PFSK-1 (cell line): ENCODE results near the gene FAXDC2.

ENCODE experiments used
- POLR2AphosphoS5 ChIP-seq: IDR thresholded peaks from 2 replicates; pipeline ENCODE4 v1.6.1; 2012; ENCODE audit warnings: low read depth, mild to moderate bottlenecking, control low read depth, low read length, moderate library complexity
- SIN3A ChIP-seq: IDR thresholded peaks from 2 replicates; pipeline ENCODE4 v1.6.1; 2012; ENCODE audit warnings: mild to moderate bottlenecking, low read length, moderate library complexity, borderline replicate concordance; ENCODE audit not compliant: insufficient read depth
- TAF1 ChIP-seq: IDR thresholded peaks from 2 replicates; pipeline ENCODE4 v1.6.1; 2012; ENCODE audit warnings: low read length, control low read depth, borderline replicate concordance; ENCODE audit not compliant: insufficient read depth
- TF ChIP-seq, protein P1 (sequence below), 2 experiments: IDR thresholded peaks; 2 replicates each; pipeline versions ENCODE4 v1.6.1 to v1.8.0; 2011 to 2012; ENCODE audit warnings: low read depth in 2 of 2, low read length in 2 of 2, control low read depth in 1 of 2, inconsistent platforms in 1 of 2, mild to moderate bottlenecking in 1 of 2, moderate library complexity in 1 of 2; ENCODE audit not compliant: insufficient read depth in 1 of 2

DNA sequence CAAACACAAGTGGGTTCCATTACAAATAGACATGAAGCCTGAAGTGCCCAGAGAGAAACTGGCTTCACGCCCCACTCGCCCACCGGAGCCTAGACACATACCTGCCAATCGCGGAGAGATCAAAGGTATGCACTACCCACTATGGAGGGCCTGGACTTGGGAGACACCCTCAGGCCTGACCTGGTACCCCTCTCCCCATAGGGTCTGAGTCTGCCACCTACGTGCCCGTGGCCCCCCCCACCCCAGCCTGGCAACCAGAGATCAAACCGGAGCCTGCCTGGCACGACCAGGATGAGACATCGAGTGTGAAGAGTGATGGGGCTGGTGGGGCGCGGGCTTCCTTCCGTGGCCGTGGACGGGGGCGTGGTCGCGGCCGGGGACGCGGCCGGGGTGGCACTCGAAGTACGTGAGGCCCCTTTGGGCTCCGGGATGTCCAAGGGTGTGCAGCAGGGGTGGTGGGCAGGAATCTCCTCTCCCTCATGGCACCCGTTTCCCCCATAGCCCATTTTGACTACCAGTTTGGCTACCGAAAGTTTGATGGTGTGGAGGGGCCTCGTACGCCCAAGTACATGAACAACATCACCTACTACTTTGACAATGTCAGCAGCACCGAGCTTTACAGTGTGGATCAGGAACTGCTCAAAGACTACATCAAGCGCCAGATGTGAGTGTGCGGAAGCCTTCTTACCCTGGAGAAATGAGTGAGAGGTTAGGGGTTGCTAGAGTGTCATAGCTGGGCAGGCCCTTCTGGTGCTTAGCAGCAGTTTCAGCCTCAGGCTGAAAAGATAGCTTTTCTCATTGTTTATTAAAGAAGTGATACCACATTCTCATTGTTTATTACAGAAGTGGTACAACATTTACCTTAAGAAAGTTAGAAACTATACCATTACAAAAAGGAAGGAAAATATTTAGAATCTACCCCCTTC lies 56.5 kb downstream of the FAXDC2 start:
- no peak for TF ChIP-seq TAF1
- TF ChIP-seq, protein P1, sequence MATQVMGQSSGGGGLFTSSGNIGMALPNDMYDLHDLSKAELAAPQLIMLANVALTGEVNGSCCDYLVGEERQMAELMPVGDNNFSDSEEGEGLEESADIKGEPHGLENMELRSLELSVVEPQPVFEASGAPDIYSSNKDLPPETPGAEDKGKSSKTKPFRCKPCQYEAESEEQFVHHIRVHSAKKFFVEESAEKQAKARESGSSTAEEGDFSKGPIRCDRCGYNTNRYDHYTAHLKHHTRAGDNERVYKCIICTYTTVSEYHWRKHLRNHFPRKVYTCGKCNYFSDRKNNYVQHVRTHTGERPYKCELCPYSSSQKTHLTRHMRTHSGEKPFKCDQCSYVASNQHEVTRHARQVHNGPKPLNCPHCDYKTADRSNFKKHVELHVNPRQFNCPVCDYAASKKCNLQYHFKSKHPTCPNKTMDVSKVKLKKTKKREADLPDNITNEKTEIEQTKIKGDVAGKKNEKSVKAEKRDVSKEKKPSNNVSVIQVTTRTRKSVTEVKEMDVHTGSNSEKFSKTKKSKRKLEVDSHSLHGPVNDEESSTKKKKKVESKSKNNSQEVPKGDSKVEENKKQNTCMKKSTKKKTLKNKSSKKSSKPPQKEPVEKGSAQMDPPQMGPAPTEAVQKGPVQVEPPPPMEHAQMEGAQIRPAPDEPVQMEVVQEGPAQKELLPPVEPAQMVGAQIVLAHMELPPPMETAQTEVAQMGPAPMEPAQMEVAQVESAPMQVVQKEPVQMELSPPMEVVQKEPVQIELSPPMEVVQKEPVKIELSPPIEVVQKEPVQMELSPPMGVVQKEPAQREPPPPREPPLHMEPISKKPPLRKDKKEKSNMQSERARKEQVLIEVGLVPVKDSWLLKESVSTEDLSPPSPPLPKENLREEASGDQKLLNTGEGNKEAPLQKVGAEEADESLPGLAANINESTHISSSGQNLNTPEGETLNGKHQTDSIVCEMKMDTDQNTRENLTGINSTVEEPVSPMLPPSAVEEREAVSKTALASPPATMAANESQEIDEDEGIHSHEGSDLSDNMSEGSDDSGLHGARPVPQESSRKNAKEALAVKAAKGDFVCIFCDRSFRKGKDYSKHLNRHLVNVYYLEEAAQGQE (IDR thresholded peaks at IDR 0.05; ENCODE audit: insufficient read depth in 1 of 2, low read depth in 2 of 2, low read length in 2 of 2): no peak
- no peak for TF ChIP-seq POLR2AphosphoS5
- TF ChIP-seq SIN3A: no peak
